ENCODE measurements around the gene PLXNA4. TPM values are rescaled to one million over a fixed set of nuclear protein-coding genes. Genes with fewer than 3 reads are reported as not detected.

PLXNA4 gene
- total and polyA plus RNA-seq, 9 of the 15 experiments (the other 6 are each of a cell fraction or from before 2014, with no cell fraction given), result under 0.01 to 0.09 TPM; not detected in 7

DNA sequence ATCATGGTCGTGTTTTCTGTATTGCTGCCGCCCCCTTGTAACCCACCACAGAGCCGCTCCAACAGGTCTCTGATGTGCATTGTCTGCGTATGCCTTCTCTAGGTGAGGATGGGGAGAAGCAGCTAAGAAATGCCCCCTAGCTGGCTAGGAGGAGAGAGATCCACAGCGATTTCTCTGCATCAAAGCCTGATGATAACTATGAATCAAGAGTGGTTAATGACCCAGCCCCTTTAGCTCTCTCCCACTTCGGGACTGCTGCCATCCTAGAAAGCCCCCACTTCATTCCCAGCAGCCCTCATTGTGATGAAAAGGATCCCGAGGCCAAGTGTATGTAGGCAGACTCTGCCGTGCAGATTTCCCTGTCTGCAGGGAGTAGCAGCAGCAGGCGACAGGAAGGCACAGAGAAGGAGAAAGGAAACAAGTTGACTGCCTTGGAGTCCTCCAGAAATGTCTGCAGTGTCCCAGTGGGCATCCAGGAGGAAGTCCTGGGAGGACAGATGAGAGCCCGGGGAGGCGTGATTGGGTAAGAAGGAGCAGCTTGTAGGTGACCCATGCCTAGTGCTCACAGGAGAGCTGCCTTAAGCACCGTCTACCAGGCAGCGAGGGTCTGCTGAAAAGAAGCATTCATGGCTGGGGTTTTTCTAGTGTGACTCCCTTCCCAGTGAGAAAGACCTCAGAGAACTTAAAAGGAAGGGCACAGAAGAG, 2.9 kb downstream of the PLXNA4 start:
- H3K4me1 ChIP-seq (replicated peaks in 1 of 2; ENCODE audit: control insufficient read depth in 2 of 2, insufficient read depth in 2 of 2, low read length in 2 of 2), result peaks cover 0 to 8% of the 10 kb centered on the region in 2 experiments; a peak in 1 of 5 replicates
- in situ Hi-C loops (cut with MboI), result loop anchor here (5.0 to 10.0 kb wide), 2 partner anchors 251 to 879 kb away; no protein-coding TSS in a partner anchor
- peaks cover 22% of the 10 kb centered on the region; the same call in 1 of the 2 replicates for H4K20me1 ChIP-seq (replicated peaks; ENCODE audit: control insufficient read depth, insufficient read depth, low read length)
- no peaks in the 10 kb centered on the region for H3K79me2 ChIP-seq (ENCODE audit: control insufficient read depth, insufficient read depth, low read length)
- H3K9me1 ChIP-seq (ENCODE audit: control insufficient read depth, insufficient read depth, low read length), result no peaks in the 10 kb centered on the region
- H3K27ac ChIP-seq (ENCODE audit: extremely low read depth, low read depth, low read length), result no peak overlapping the region
- TF ChIP-seq, protein P1, sequence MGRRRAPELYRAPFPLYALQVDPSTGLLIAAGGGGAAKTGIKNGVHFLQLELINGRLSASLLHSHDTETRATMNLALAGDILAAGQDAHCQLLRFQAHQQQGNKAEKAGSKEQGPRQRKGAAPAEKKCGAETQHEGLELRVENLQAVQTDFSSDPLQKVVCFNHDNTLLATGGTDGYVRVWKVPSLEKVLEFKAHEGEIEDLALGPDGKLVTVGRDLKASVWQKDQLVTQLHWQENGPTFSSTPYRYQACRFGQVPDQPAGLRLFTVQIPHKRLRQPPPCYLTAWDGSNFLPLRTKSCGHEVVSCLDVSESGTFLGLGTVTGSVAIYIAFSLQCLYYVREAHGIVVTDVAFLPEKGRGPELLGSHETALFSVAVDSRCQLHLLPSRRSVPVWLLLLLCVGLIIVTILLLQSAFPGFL (CRISPR knock-in tag; IDR thresholded peaks at IDR 0.05), result 0 out of 2 replicates have a peak, but pooled peaks have one; percentile 30
- TF ChIP-seq ZEB2 (IDR thresholded peaks at IDR 0.05), result no peak
- ATAC-seq (no peak), DNase-seq (ENCODE audit: extremely low read depth in 1 of 4, low spot score in 3 of 4) (no peak), FAIRE-seq (no peak)
- H2AFZ ChIP-seq (ENCODE audit: low read depth, low read length), result no peak overlapping the region
- WGBS (ENCODE audit: insufficient coverage, low coverage, missing lambda C conversion rate), result under 1% methylated on average over 13 of the region's 13 CpGs
- no peak overlapping the region for H3K9ac ChIP-seq (ENCODE audit: insufficient read depth in 1 of 2, low read depth in 2 of 2, low read length in 2 of 2)
- intact Hi-C loops (cut with micrococcal nuclease), result no loop called here
- H3K4me3 ChIP-seq, result no peak overlapping the region
- ChIA-PET POLR2A (interaction anchor here (0.6 to 1.4 kb wide), 3 partner anchors 11 to 861 kb away, joined by 3 to 5 read pairs (median 4); no protein-coding TSS in a partner anchor), CTCF (ENCODE audit: low intra/inter-chr PET ratio) (no interaction called here)
- BruUV-seq (replicated peaks), result no TSS peak
- H3K9me3 ChIP-seq (replicated peaks; ENCODE audit: control insufficient read depth, insufficient read depth, low read depth, low read length), result no peaks in the 10 kb centered on the region
- H3K36me3 ChIP-seq (ENCODE audit: control insufficient read depth, insufficient read depth, low read length), result no peaks in the 10 kb centered on the region
- H3K4me2 ChIP-seq (ENCODE audit: insufficient read depth, low read length), result no peak overlapping the region
- H3K27me3 ChIP-seq (ENCODE audit: control insufficient read depth in 2 of 2, insufficient read depth in 2 of 2, low read length in 2 of 2), result peaks cover 48 to 66% of the 10 kb centered on the region in 2 experiments

DNA sequence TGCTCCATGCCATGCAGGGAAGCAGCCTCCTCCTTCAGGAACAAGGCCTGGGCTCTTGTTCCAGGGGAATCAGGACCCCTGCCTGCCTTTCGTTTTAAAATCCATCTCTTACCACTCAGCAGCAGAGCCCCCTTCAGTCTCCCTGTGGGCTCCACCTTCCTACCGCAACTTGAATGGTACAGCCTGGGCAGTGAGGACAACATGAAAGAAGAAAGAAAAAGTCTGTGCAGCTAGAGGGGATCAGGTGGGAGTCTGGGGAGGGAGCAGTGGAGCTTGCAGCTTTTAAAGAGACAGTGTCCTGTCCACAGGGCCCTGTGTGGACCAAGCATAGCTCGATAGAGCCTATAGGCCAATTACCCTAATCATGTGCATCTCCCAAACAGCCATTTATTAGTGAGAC, 3.7 kb downstream of the PLXNA4 start:
- ChIA-PET POLR2A (interaction anchor here (0.6 to 0.7 kb wide), 2 partner anchors 368 to 1066 kb away, joined by 3 to 4 read pairs; no protein-coding TSS in a partner anchor), CTCF (ENCODE audit: low intra/inter-chr PET ratio) (no interaction called here)
- H3K9ac ChIP-seq (ENCODE audit: insufficient read depth in 1 of 2, low read depth in 2 of 2, low read length in 2 of 2), result no peak overlapping the region
- intact Hi-C loops (cut with micrococcal nuclease) (no loop called here), in situ Hi-C loops (cut with MboI) (loop anchor here (5.0 to 10.0 kb wide), 2 partner anchors 250 to 878 kb away; no protein-coding TSS in a partner anchor)
- WGBS (ENCODE audit: insufficient coverage, low coverage, missing lambda C conversion rate), result 0% methylated on average over 3 of the region's 3 CpGs
- no peak overlapping the region for H3K4me2 ChIP-seq (ENCODE audit: insufficient read depth, low read length)
- no peaks in the 10 kb centered on the region for H3K9me3 ChIP-seq (replicated peaks; ENCODE audit: control insufficient read depth, insufficient read depth, low read depth, low read length)
- no peak for DNase-seq (ENCODE audit: extremely low read depth in 1 of 4, low spot score in 3 of 4)
- no peak for FAIRE-seq
- ATAC-seq, result no peak
- H3K4me1 ChIP-seq (replicated peaks in 1 of 2; ENCODE audit: control insufficient read depth in 2 of 2, insufficient read depth in 2 of 2, low read length in 2 of 2), result peaks cover 0 to 7% of the 10 kb centered on the region in 2 experiments; a peak in 1 of 5 replicates
- H3K36me3 ChIP-seq (ENCODE audit: control insufficient read depth, insufficient read depth, low read length), result no peaks in the 10 kb centered on the region
- no peak overlapping the region for H2AFZ ChIP-seq (ENCODE audit: low read depth, low read length)
- H3K27me3 ChIP-seq (ENCODE audit: control insufficient read depth in 2 of 2, insufficient read depth in 2 of 2, low read length in 2 of 2), result peaks cover 41 to 63% of the 10 kb centered on the region in 2 experiments
- H3K4me3 ChIP-seq, result no peak overlapping the region
- H3K27ac ChIP-seq (ENCODE audit: extremely low read depth, low read depth, low read length), result no peak overlapping the region
- no peaks in the 10 kb centered on the region for H3K79me2 ChIP-seq (ENCODE audit: control insufficient read depth, insufficient read depth, low read length)
- no TSS peak for BruUV-seq (replicated peaks)
- no peaks in the 10 kb centered on the region for H3K9me1 ChIP-seq (ENCODE audit: control insufficient read depth, insufficient read depth, low read length)
- H4K20me1 ChIP-seq (replicated peaks; ENCODE audit: control insufficient read depth, insufficient read depth, low read length), result peaks cover 22% of the 10 kb centered on the region; the same call in 1 of the 2 replicates
- TF ChIP-seq STAG1 (CRISPR knock-in tag; IDR thresholded peaks at IDR 0.05; ENCODE audit: borderline replicate concordance), result no peak
- no peak for TF ChIP-seq RBM14 (IDR thresholded peaks at IDR 0.05; ENCODE audit: borderline replicate concordance, insufficient read depth, low read depth, low read length)
- TF ChIP-seq NUFIP1 (IDR thresholded peaks at IDR 0.05; ENCODE audit: partially characterized antibody), result no peak
- TF ChIP-seq, protein P2, sequence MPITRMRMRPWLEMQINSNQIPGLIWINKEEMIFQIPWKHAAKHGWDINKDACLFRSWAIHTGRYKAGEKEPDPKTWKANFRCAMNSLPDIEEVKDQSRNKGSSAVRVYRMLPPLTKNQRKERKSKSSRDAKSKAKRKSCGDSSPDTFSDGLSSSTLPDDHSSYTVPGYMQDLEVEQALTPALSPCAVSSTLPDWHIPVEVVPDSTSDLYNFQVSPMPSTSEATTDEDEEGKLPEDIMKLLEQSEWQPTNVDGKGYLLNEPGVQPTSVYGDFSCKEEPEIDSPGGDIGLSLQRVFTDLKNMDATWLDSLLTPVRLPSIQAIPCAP (CRISPR knock-in tag; IDR thresholded peaks at IDR 0.05; ENCODE audit: borderline replicate concordance), result no peak
- no peak for TF ChIP-seq NCOA4 (IDR thresholded peaks at IDR 0.05; ENCODE audit: partially characterized antibody)
- TF ChIP-seq RBM22 (IDR thresholded peaks at IDR 0.05; ENCODE audit: low read depth, low read length, poor library complexity, severe bottlenecking), result no peak
- TF ChIP-seq TEAD4 (IDR thresholded peaks at IDR 0.05; ENCODE audit: low read length), result no peak
- TF ChIP-seq TEAD4 (CRISPR knock-in tag; IDR thresholded peaks at IDR 0.05; ENCODE audit: borderline replicate concordance), result no peak
- TF ChIP-seq ZNF507 (tag; conservative IDR thresholded peaks at IDR 0.05), result no peak
- no peak for TF ChIP-seq ZZZ3 (IDR thresholded peaks at IDR 0.05)
- no peak for TF ChIP-seq HNRNPLL (IDR thresholded peaks at IDR 0.05; ENCODE audit: low read depth, low read length, poor library complexity, severe bottlenecking)
- no peak for TF ChIP-seq BCOR (IDR thresholded peaks at IDR 0.05)
